HepG2 (cell line): ENCODE measurements around the gene PTPRD. TPM values are rescaled to one million over a fixed set of nuclear protein-coding genes. Genes with fewer than 3 reads are reported as not detected.

Experiments used
- ATAC-seq: fragments of 200-7000 bp; cut with Tn5 transposase; 3 replicates; pipeline ENCODE4 v1.9.1; 2020; ENCODE audit warnings: mild to moderate bottlenecking, moderate library complexity
- BruUV-seq: library from RNA; stranded (reverse); fragments of 400-500 nt; replicated peaks from 2 replicates; lab custom pipeline; 2021; lab: Mats Ljungman, UMichigan
- CTCF ChIA-PET: fragments of 300-600 bp; formaldehyde crosslinking; extraction: SDS; loops from one replicate; lab custom pipeline; 2021; ENCODE audit warnings: low total read pairs, inconsistent platforms, low intra/inter-chr PET ratio; lab: Yijun Ruan, JAX
- POLR2A ChIA-PET: fragments of 350-600 bp; sonication (Branson Sonifier 250); formaldehyde crosslinking; loops from one replicate; lab custom pipeline; 2020; ENCODE audit warnings: antibody characterized with exemption, inconsistent platforms; lab: Yijun Ruan, JAX
- DNase-seq: peaks from one replicate; pipeline ENCODE4 v3.0.0-alpha.2; 2015; ENCODE audit warnings: low spot score
- FAIRE-seq: peaks from 3 replicates; lab custom pipeline; 2011; peaks lifted over from hg19 to GRCh38; lab: Jason Lieb, UNC
- H2AFZ ChIP-seq: one replicate; pipeline ENCODE4 v1.6.1; 2011; ENCODE audit warnings: low read length, inconsistent platforms
- H3K27ac ChIP-seq: fragments of 300-600 bp; 3 replicates; pipeline ENCODE4 v1.8.0; 2011; ENCODE audit warnings: mixed run types, mild to moderate bottlenecking, mixed read lengths, low read length, inconsistent platforms; ENCODE audit not compliant: insufficient read depth; ENCODE audit errors: extremely low read length
- H3K27me3 ChIP-seq, 2 experiments: fragments of 200-600 bp in 1 of 2; 2 replicates in 1 of 2; 3 replicates in 1 of 2; pipeline versions ENCODE4 v1.6.0 to v1.8.0; 2011; ENCODE audit warnings: low read length in 2 of 2, mild to moderate bottlenecking in 2 of 2, moderate library complexity in 2 of 2, inconsistent platforms in 1 of 2; ENCODE audit not compliant: insufficient read depth in 2 of 2, control insufficient read depth in 1 of 2
- H3K36me3 ChIP-seq, 2 experiments: fragments of 200-600 bp in 1 of 2; replicated peaks in 1 of 2; 2 replicates in 1 of 2; 3 replicates in 1 of 2; pipeline versions ENCODE4 v1.5.1 to v1.8.0; 2011; ENCODE audit warnings: low read length in 2 of 2, inconsistent platforms in 1 of 2; ENCODE audit not compliant: insufficient read depth in 2 of 2, control insufficient read depth in 1 of 2
- H3K4me1 ChIP-seq: 2 replicates; pipeline ENCODE4 v1.5.1; 2012; ENCODE audit warnings: low read length, inconsistent platforms; ENCODE audit not compliant: insufficient read depth
- H3K4me2 ChIP-seq: 2 replicates; pipeline ENCODE4 v1.6.0; 2011; ENCODE audit warnings: low read depth, low read length, inconsistent platforms
- H3K4me3 ChIP-seq, 3 experiments: fragments of 200-600 bp in 1 of 3; sonication (generic), shearing (Covaris generic) in 1 of 3; replicated peaks in 1 of 3; 2 replicates each; pipeline ENCODE4 v1.5.1; 2011 to 2016; ENCODE audit warnings: low read length in 3 of 3, inconsistent platforms in 2 of 3, low read depth in 2 of 3, mild to moderate bottlenecking in 2 of 3, control low read depth in 1 of 3, mixed read lengths in 1 of 3; ENCODE audit not compliant: insufficient read depth in 1 of 3
- H3K79me2 ChIP-seq: one replicate; pipeline ENCODE4 v1.6.1; 2011; ENCODE audit warnings: low read length, inconsistent platforms; ENCODE audit not compliant: insufficient read depth
- H3K9ac ChIP-seq: 2 replicates; pipeline ENCODE4 v1.6.0; 2011; ENCODE audit warnings: mild to moderate bottlenecking, low read depth, low read length, inconsistent platforms; ENCODE audit not compliant: insufficient read depth
- H3K9me3 ChIP-seq: 2 replicates; pipeline ENCODE4 v1.5.1; 2012; ENCODE audit warnings: mild to moderate bottlenecking, low read length
- H4K20me1 ChIP-seq: 2 replicates; pipeline ENCODE4 v1.6.0; 2011; ENCODE audit warnings: inconsistent platforms, mild to moderate bottlenecking, low read length, moderate library complexity; ENCODE audit not compliant: insufficient read depth
- ASH2L ChIP-seq: fragments of 300-600, 200-600 bp; sonication (generic); IDR thresholded peaks from 2 replicates; pipeline ENCODE4 v1.7.0; 2017; ENCODE audit warnings: low read depth, mild to moderate bottlenecking, moderate library complexity, mixed read lengths, low read length; ENCODE audit not compliant: insufficient read length
- FOXO1 ChIP-seq: sonication (generic); formaldehyde crosslinking; IDR thresholded peaks from 2 replicates; pipeline ENCODE4 v1.4.0; 2020; ENCODE audit warnings: missing genetic modification reagents
- ONECUT2 ChIP-seq: sonication (generic); formaldehyde crosslinking; IDR thresholded peaks from 2 replicates; pipeline ENCODE4 v1.4.0; 2020; ENCODE audit warnings: missing genetic modification reagents
- SRY ChIP-seq: sonication (generic); formaldehyde crosslinking; IDR thresholded peaks from 2 replicates; pipeline ENCODE4 v1.8.0; 2022; ENCODE audit warnings: mild to moderate bottlenecking, missing genetic modification reagents
- ZBTB21 ChIP-seq: sonication (generic); formaldehyde crosslinking; IDR thresholded peaks from 2 replicates; pipeline ENCODE4 v1.4.0; 2020; ENCODE audit warnings: missing genetic modification reagents
- ZNF430 ChIP-seq: sonication (generic); formaldehyde crosslinking; IDR thresholded peaks from 2 replicates; pipeline ENCODE4 v1.9.0; 2021; ENCODE audit warnings: mild to moderate bottlenecking, missing genetic modification reagents
- ZNF451 ChIP-seq: sonication (generic); formaldehyde crosslinking; IDR thresholded peaks from 2 replicates; pipeline ENCODE4 v1.5.0; 2020; ENCODE audit warnings: mild to moderate bottlenecking, missing genetic modification reagents
- ZNF660 ChIP-seq: sonication (generic); formaldehyde crosslinking; IDR thresholded peaks from 2 replicates; pipeline ENCODE4 v1.5.1; 2020; ENCODE audit warnings: mild to moderate bottlenecking, low read depth, missing genetic modification reagents, borderline replicate concordance
- WGBS: methylation state at CpG from one replicate; pipeline ENCODE4 v1.1.6; 2017; ENCODE audit warnings: low lambda C conversion rate; 5-methylcytosine and 5-hydroxymethylcytosine counted together
- in situ Hi-C: cut with HindIII; loops from 2 replicates; pipeline ENCODE4 v1.10.0; 2017; ENCODE audit warnings: low pct_unique_long_range_greater_than_20kb; ENCODE audit not compliant: extremely low pct_ligation_motif_present
- intact Hi-C: fragments of 100-400 bp; cut with micrococcal nuclease; formaldehyde crosslinking; loops from one replicate; pipeline ENCODE4 v1.10.0; 2022; ENCODE audit not compliant: unreplicated experiment
- polyA plus RNA-seq, 8 experiments: library from polyadenylated mRNA; depleted of rRNA in 3 of 8; stranded (reverse) in 7 of 8; unstranded in 1 of 8; fragments of >200 nt; fragmentation: Illumina TruSeq in 4 of 8; extraction: Trizol in 4 of 8; gene quantifications; 2 replicates each; pipeline versions ENCODE4 v1.2.1 to v1.2.3, GENCODE V29; 2011 to 2016; ENCODE audit warnings: low read depth in 4 of 8, missing spikeins in 1 of 8, mixed read lengths in 1 of 8; ENCODE audit not compliant: insufficient read depth in 1 of 8
- total RNA-seq, 5 experiments: library from RNA; depleted of rRNA; stranded (reverse); fragments of >200 nt; fragmentation: Illumina TruSeq; extraction: Trizol; gene quantifications; 2 replicates each; pipeline ENCODE4 v1.2.3, GENCODE V29; 2016; ENCODE audit warnings: low read depth in 1 of 5
- TF ChIP-seq, protein P1 (sequence below): sonication (generic); formaldehyde crosslinking; IDR thresholded peaks from 2 replicates; pipeline ENCODE4 v1.5.1; 2020; ENCODE audit warnings: mild to moderate bottlenecking, moderate library complexity, missing genetic modification reagents
- TF ChIP-seq, protein P2 (sequence below), 2 experiments: fragments of 450-650 bp in 1 of 2; sonication (generic) in 1 of 2; formaldehyde crosslinking in 1 of 2; IDR thresholded peaks; 2 replicates each; pipeline versions ENCODE4 v1.6.1 to v1.8.0; 2016 to 2022; ENCODE audit warnings: antibody characterized with exemption in 1 of 2, mild to moderate bottlenecking in 1 of 2, missing genetic modification reagents in 1 of 2
- TF ChIP-seq, protein P3 (sequence below): sonication (generic); formaldehyde crosslinking; IDR thresholded peaks from 2 replicates; pipeline ENCODE4 v1.5.0; 2020; ENCODE audit warnings: mild to moderate bottlenecking, missing genetic modification reagents, moderate library complexity

Gene PTPRD
- total and polyA plus RNA-seq, 2 of the 13 experiments (the other 11 are each of a cell fraction or from before 2014, with no cell fraction given), result 0.05 TPM; not detected in 1

DNA sequence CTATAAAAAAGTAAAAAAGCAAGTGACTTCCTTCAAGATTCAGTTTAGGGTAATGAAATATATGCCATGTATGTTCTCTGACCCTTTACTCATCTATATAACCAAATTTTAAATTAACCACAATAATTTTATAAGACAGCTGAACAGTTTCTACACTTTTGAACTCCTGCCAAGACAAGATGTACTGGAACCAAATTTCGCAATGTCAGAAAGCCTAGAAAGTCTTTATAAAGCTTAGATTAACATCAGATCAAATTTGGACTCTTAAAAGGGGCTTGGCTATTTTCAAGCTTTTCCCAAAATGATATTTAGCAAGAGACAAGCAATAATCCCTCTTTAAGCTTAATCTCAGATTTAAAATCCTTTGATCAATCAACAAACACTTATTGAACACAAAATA is 362.6 kb downstream of the PTPRD start:
- FAIRE-seq, result no peak
- intact Hi-C loops, result no loop called here
- no peaks in the 10 kb centered on the region for H3K27me3 ChIP-seq
- no peak for DNase-seq
- H3K36me3 ChIP-seq, result no peaks in the 10 kb centered on the region
- no TSS peak for BruUV-seq
- no peaks in the 10 kb centered on the region for H3K4me1 ChIP-seq
- 4% methylated on average over 1 of the region's 1 CpG for WGBS
- no peak overlapping the region for H3K4me3 ChIP-seq
- no peak overlapping the region for H3K9ac ChIP-seq
- no peaks in the 10 kb centered on the region for H3K9me3 ChIP-seq
- no peaks in the 10 kb centered on the region for H4K20me1 ChIP-seq
- no peaks in the 10 kb centered on the region for H3K79me2 ChIP-seq
- no peak for ATAC-seq
- H2AFZ ChIP-seq, result no peak overlapping the region
- ChIA-PET CTCF (no interaction called here), POLR2A (no interaction called here)
- H3K4me2 ChIP-seq, result no peak overlapping the region
- H3K27ac ChIP-seq, result no peak overlapping the region
- in situ Hi-C loops, result no loop called here
- TF ChIP-seq, protein P1, sequence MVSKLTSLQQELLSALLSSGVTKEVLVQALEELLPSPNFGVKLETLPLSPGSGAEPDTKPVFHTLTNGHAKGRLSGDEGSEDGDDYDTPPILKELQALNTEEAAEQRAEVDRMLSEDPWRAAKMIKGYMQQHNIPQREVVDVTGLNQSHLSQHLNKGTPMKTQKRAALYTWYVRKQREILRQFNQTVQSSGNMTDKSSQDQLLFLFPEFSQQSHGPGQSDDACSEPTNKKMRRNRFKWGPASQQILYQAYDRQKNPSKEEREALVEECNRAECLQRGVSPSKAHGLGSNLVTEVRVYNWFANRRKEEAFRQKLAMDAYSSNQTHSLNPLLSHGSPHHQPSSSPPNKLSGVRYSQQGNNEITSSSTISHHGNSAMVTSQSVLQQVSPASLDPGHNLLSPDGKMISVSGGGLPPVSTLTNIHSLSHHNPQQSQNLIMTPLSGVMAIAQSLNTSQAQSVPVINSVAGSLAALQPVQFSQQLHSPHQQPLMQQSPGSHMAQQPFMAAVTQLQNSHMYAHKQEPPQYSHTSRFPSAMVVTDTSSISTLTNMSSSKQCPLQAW (CRISPR knock-in tag), result no peak
- no peak for TF ChIP-seq FOXO1 (CRISPR knock-in tag)
- TF ChIP-seq SRY (CRISPR knock-in tag), result no peak
- no peak for TF ChIP-seq ASH2L
- no peak for TF ChIP-seq ONECUT2 (CRISPR knock-in tag)
- TF ChIP-seq, protein P2, sequence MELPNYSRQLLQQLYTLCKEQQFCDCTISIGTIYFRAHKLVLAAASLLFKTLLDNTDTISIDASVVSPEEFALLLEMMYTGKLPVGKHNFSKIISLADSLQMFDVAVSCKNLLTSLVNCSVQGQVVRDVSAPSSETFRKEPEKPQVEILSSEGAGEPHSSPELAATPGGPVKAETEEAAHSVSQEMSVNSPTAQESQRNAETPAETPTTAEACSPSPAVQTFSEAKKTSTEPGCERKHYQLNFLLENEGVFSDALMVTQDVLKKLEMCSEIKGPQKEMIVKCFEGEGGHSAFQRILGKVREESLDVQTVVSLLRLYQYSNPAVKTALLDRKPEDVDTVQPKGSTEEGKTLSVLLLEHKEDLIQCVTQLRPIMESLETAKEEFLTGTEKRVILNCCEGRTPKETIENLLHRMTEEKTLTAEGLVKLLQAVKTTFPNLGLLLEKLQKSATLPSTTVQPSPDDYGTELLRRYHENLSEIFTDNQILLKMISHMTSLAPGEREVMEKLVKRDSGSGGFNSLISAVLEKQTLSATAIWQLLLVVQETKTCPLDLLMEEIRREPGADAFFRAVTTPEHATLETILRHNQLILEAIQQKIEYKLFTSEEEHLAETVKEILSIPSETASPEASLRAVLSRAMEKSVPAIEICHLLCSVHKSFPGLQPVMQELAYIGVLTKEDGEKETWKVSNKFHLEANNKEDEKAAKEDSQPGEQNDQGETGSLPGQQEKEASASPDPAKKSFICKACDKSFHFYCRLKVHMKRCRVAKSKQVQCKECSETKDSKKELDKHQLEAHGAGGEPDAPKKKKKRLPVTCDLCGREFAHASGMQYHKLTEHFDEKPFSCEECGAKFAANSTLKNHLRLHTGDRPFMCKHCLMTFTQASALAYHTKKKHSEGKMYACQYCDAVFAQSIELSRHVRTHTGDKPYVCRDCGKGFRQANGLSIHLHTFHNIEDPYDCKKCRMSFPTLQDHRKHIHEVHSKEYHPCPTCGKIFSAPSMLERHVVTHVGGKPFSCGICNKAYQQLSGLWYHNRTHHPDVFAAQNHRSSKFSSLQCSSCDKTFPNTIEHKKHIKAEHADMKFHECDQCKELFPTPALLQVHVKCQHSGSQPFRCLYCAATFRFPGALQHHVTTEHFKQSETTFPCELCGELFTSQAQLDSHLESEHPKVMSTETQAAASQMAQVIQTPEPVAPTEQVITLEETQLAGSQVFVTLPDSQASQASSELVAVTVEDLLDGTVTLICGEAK (IDR thresholded peaks at IDR 0.05), result no peak
- TF ChIP-seq, protein P2 (CRISPR knock-in tag; IDR thresholded peaks at IDR 0.05), result no peak
- TF ChIP-seq ZNF451 (CRISPR knock-in tag), result no peak
- no peak for TF ChIP-seq ZNF430 (CRISPR knock-in tag)
- TF ChIP-seq ZBTB21, result no peak
- TF ChIP-seq ZNF660, result no peak
- TF ChIP-seq, protein P3, sequence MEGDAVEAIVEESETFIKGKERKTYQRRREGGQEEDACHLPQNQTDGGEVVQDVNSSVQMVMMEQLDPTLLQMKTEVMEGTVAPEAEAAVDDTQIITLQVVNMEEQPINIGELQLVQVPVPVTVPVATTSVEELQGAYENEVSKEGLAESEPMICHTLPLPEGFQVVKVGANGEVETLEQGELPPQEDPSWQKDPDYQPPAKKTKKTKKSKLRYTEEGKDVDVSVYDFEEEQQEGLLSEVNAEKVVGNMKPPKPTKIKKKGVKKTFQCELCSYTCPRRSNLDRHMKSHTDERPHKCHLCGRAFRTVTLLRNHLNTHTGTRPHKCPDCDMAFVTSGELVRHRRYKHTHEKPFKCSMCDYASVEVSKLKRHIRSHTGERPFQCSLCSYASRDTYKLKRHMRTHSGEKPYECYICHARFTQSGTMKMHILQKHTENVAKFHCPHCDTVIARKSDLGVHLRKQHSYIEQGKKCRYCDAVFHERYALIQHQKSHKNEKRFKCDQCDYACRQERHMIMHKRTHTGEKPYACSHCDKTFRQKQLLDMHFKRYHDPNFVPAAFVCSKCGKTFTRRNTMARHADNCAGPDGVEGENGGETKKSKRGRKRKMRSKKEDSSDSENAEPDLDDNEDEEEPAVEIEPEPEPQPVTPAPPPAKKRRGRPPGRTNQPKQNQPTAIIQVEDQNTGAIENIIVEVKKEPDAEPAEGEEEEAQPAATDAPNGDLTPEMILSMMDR, result no peak
